HG03571 (cell line): ENCODE measurements around the gene SPDYE11.
"Not testable (repeated sequence)": the region's sequence is repeated elsewhere in the genome, so short reads cannot be mapped to it uniquely, and the experiment has no call there.

Experiments used
- ATAC-seq: cut with Tn5 transposase; IDR thresholded peaks from one replicate; pipeline ENCODE4 v1.9.1; 2021; ENCODE audit not compliant: unreplicated experiment

The SPDYE11 gene

GRCh38 chr7:73057811-73058210, at the start of gene SPDYE11:
SPDYE11 (minus strand) TSS chr7:73057911; CDS start chr7:73056111, 1,800 bp downstream.
- ATAC-seq = not testable (repeated sequence)

- not testable (repeated sequence) for ATAC-seq
Measured at GRCh38 chr7:73085938-73086337, 28.2 kb upstream of the SPDYE11 start, which contains the start of gene SPDYE9. SPDYE9 (minus strand) TSS chr7:73086038; CDS start chr7:73084238, 1,800 bp downstream.

GRCh38 chr7:73029666-73030065, 28.0 kb downstream of the SPDYE11 start, which contains the start of gene SPDYE8:
SPDYE8 (minus strand) TSS chr7:73029766; CDS start chr7:73027966, 1,800 bp downstream.
- not testable (repeated sequence) for ATAC-seq

GRCh38 chr7:73006491-73006890, 51.2 kb downstream of the SPDYE11 start:
- ATAC-seq = not testable (repeated sequence)

GRCh38 chr7:73005693-73006447, 51.8 kb downstream of the SPDYE11 start:
- peak; percentile 70 for ATAC-seq

GRCh38 chr7:73005356-73005692, 52.4 kb downstream of the SPDYE11 start:
- ATAC-seq = peak; percentile 78

GRCh38 chr7:72997887-72998468, 59.7 kb downstream of the SPDYE11 start:
- ATAC-seq = not testable (repeated sequence)
